ENCODE results near the gene PNMA6E.

- no peak for TF ChIP-seq CTCF (IDR thresholded peaks at IDR 0.05; ENCODE audit: insufficient read depth, low read length, poor library complexity, severe bottlenecking)
- TF ChIP-seq EZH2phosphoT487 (conservative IDR thresholded peaks at IDR 0.05; ENCODE audit: low read length) = no peak
These were observed 45.4 kb upstream of the PNMA6E start for GRCh38 chrX:153446636-153446936.

Measured in SU-DHL-6 (cell line).